ENCODE data around the gene CEP350. TPM values are rescaled to one million over a fixed set of nuclear protein-coding genes. Genes with fewer than 3 reads are reported as not detected.
A peak's percentile ranks its signal among the peaks of the same experiment; 100 is the strongest.
"Not testable (repeated sequence)": the region's sequence is repeated elsewhere in the genome, so short reads cannot be mapped to it uniquely, and the experiment has no call there.

CEP350 gene
- total RNA-seq, 1 donor: 57.9 TPM

GRCh38 chr1:180123463-180123936 lies 168.9 kb downstream of the CEP350 start:
- H3K4me3 ChIP-seq (ENCODE audit: low read depth, low read length): no peak overlapping the region
- TF ChIP-seq CTCF (IDR thresholded peaks at IDR 0.05; ENCODE audit: insufficient read depth, low read length): no peak
- DNase-seq (ENCODE audit: low read depth): peak; percentile 51

- no peak for DNase-seq (ENCODE audit: low read depth)
- no peak for TF ChIP-seq CTCF (IDR thresholded peaks at IDR 0.05; ENCODE audit: insufficient read depth, low read length)
- no peak overlapping the region for H3K4me3 ChIP-seq (ENCODE audit: low read depth, low read length)
Measured at GRCh38 chr1:180130651-180131050, 176.0 kb downstream of the CEP350 start.

- TF ChIP-seq CTCF (IDR thresholded peaks at IDR 0.05; ENCODE audit: insufficient read depth, low read length): no peak
Measured at GRCh38 chr1:180131510-180131909, 176.9 kb downstream of the CEP350 start.

GRCh38 chr1:180133193-180133592 lies 178.6 kb downstream of the CEP350 start:
- DNase-seq (ENCODE audit: low read depth): no peak
- H3K4me3 ChIP-seq (ENCODE audit: low read depth, low read length): no peak overlapping the region
- no peak for TF ChIP-seq CTCF (IDR thresholded peaks at IDR 0.05; ENCODE audit: insufficient read depth, low read length)

More at GRCh38 chr1:180131510-180131909, 176.9 kb downstream of the CEP350 start:
- H3K4me3 ChIP-seq (ENCODE audit: low read depth, low read length): no peak overlapping the region
- DNase-seq (ENCODE audit: low read depth): peak; percentile 70

GRCh38 chr1:180133688-180134087 lies 179.1 kb downstream of the CEP350 start:
- DNase-seq (ENCODE audit: low read depth); H3K4me3 ChIP-seq (ENCODE audit: low read depth, low read length): not testable (repeated sequence)

GRCh38 chr1:180135535-180135934 lies 180.9 kb downstream of the CEP350 start:
- no peak overlapping the region for H3K4me3 ChIP-seq (ENCODE audit: low read depth, low read length)
- no peak for TF ChIP-seq CTCF (IDR thresholded peaks at IDR 0.05; ENCODE audit: insufficient read depth, low read length)
- peak; percentile 11 for DNase-seq (ENCODE audit: low read depth)

- H3K4me3 ChIP-seq (ENCODE audit: low read depth, low read length): no peak overlapping the region
- TF ChIP-seq CTCF (IDR thresholded peaks at IDR 0.05; ENCODE audit: insufficient read depth, low read length): no peak
- DNase-seq (ENCODE audit: low read depth): peak; percentile 23
Measured at GRCh38 chr1:180136331-180136967, 181.8 kb downstream of the CEP350 start.

Measured in fibroblast of the aortic adventitia (primary cell).